Mucosa of stomach (tissue), 1 donor: ENCODE data around the gene GAS2L2.
A peak's percentile ranks its signal among the peaks of the same experiment; 100 is the strongest.
"Not testable (repeated sequence)": the region's sequence is repeated elsewhere in the genome, so short reads cannot be mapped to it uniquely, and the experiment has no call there.

Source experiments
- H3K27me3 ChIP-seq: one replicate; pipeline ENCODE4 v1.7.0; 2013; ENCODE audit warnings: mild to moderate bottlenecking, low read length; ENCODE audit not compliant: control insufficient read depth, insufficient read depth
- H3K36me3 ChIP-seq: one replicate; pipeline ENCODE4 v1.7.0; 2013; ENCODE audit warnings: low read length; ENCODE audit not compliant: control insufficient read depth, insufficient read depth
- H3K4me1 ChIP-seq: one replicate; pipeline ENCODE4 v1.7.0; 2013; ENCODE audit warnings: mild to moderate bottlenecking, low read length; ENCODE audit not compliant: control insufficient read depth, insufficient read depth
- H3K4me3 ChIP-seq: one replicate; pipeline ENCODE4 v1.7.0; 2013; ENCODE audit warnings: low read length
- H3K9ac ChIP-seq: one replicate; pipeline ENCODE4 v1.7.0; 2013; ENCODE audit warnings: mild to moderate bottlenecking, low read length, moderate library complexity
- H3K9me3 ChIP-seq: one replicate; pipeline ENCODE4 v1.7.0; 2013; ENCODE audit warnings: mild to moderate bottlenecking, low read length, moderate library complexity; ENCODE audit not compliant: control insufficient read depth
- donor health status: Pancreatic carcinoma.

Gene GAS2L2

DNA sequence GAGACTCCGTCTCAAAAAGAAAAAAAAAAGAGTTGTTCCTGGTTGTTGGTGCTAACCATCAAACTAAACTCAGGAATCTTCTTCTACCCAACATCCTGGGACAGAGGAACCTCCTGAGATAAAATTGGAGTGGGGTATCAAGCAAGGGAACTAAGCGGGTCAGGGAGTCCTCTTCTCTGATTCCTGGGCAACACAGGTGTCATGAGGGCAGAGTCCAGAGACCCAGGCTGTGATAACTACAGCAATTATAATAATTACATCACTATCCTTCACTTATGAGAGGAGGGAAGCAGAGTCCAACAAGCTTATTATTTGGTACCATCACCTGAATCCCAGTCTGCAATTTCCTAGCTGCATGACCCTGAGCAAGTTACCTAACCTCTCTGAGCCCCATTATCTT lies 15.8 kb upstream of the GAS2L2 start:
- Histone ChIP-seq H3K4me1 (peaks cover 20% of the 10 kb centered on the region), H3K9ac (no peak overlapping the region), H3K4me3 (no peak overlapping the region), H3K27me3 (no peaks in the 10 kb centered on the region), H3K36me3 (no peaks in the 10 kb centered on the region), H3K9me3 (no peaks in the 10 kb centered on the region)

DNA sequence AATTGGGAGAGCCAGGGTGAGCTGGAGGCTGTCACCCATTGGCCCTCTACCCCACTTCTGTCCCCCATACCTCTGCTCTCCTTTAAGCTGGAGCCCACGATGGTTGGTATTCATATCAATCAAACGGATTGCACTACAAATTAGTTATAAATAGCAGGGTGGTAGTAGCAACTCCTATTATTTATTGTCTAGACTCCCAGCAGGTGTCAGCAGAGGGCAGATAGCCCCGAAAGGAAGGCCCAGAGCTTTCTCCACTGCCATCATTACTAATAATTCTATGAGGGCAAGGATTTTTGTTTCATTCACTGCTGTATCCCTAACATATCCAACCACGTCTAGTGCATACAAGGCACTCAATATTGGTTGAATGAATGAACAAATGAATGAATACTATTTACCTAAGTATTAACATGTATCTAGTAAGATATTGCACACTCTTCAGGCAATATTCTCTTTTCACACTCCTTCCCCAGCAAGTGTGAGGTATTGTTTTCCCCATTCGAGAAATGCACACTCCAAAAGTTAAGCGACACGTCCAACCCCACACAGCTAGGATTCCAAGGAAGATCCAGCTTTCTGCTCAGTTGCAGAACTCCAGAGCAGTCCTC lies 14.0 kb upstream of the GAS2L2 start:
- Histone ChIP-seq H3K4me1 (peaks cover 19% of the 10 kb centered on the region), H3K36me3 (no peaks in the 10 kb centered on the region), H3K9ac (no peak overlapping the region), H3K4me3 (no peak overlapping the region), H3K9me3 (no peaks in the 10 kb centered on the region), H3K27me3 (no peaks in the 10 kb centered on the region)

DNA sequence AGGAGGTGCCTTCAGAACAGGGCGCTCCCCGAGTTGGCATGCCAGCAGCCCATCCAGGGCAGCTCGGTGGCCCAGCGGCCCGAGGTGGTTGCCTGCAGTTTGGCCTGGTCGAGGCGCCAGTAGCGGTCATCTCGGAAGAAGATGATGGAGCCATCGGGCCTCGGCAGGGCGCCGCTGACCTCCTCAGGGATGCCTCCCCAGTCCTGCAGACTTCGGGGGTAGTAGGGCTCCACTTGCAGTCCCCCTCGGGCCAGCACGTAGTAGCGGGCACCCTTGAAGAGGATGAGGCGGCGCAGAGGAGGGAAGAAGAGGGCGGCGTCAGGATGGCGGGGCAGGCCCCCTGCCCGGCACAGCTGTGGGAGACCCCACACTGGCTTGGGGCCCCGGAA lies 13.4 kb upstream of the GAS2L2 start:
- Histone ChIP-seq H3K36me3 (no peaks in the 10 kb centered on the region), H3K9ac (no peak overlapping the region), H3K27me3 (no peaks in the 10 kb centered on the region), H3K4me1 (peaks cover 19% of the 10 kb centered on the region), H3K9me3 (no peaks in the 10 kb centered on the region), H3K4me3 (no peak overlapping the region)

DNA sequence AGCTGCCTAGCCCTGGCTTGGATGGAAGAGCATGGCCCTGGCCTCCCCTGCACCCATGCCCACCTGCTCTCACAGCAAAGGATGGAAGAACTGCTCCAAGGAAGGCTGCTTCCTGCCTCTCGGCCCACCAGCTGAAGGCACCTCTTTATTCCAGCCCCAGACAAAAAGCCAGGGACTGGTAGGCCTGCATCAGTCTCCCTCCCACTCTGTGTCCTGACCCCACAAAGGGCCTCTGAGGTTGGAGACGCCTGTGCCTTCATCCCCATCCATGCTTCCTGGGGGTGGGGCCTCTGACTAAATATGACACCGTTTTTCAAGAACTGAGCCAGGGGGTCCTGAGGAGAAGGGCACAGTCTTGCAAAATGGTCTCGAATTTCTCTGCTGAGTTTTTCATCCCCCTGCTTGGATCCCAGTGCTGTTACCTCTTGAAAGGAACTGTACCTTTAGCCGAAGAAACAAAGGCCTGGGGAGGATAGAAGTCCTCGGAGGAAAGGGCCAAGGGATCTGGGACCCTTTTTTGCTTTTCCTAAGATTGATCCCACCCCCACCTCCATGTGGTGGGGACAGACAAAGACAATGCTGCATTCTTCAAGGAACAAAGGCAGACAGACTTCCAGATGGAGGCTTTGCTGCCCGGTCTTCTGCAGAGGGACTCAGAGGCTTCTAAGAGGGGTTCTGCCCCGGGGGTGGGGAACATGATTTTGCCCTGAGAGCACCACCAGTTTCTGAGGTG lies 12.9 kb upstream of the GAS2L2 start:
- H3K9ac ChIP-seq: no peak overlapping the region
- peaks cover 19% of the 10 kb centered on the region for H3K4me1 ChIP-seq
- H3K9me3 ChIP-seq: no peaks in the 10 kb centered on the region
- no peaks in the 10 kb centered on the region for H3K27me3 ChIP-seq
- H3K4me3 ChIP-seq: no peak overlapping the region
- H3K36me3 ChIP-seq: no peaks in the 10 kb centered on the region

DNA sequence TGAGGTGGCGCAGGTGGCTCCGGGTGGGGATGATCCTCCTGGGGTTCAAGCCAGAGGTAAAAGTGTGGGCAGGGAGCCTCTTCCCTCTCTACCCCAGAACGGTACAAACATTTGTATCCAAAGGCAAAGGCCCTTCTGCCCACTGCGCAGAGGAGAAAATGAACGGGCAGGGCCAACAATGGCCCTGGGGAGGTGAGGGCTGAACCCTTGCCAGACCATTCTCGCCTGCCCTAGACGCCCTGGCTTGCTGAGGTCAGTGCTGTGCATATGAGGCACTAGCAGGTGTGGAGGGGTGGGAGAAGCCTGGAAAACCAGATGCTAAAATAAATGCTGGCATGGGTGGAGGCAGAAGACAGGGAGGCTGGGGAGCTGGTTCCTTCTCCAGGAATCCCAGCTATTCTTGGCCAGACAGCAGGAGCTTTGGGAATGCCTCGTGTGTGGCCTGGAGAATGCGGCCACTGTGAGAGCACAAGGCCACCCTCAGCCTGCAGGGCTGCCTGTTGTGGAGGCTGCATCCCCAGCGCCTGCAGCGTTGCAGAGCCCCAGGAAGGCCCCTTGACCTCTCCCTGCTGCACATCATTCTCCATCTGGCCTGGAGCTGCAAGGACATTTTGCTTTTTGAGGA lies 12.2 kb upstream of the GAS2L2 start:
- peaks cover 19% of the 10 kb centered on the region for H3K4me1 ChIP-seq
- no peaks in the 10 kb centered on the region for H3K9me3 ChIP-seq
- no peaks in the 10 kb centered on the region for H3K27me3 ChIP-seq
- H3K4me3 ChIP-seq: no peak overlapping the region
- H3K36me3 ChIP-seq: no peaks in the 10 kb centered on the region
- H3K9ac ChIP-seq: peak overlapping the region; percentile 43

DNA sequence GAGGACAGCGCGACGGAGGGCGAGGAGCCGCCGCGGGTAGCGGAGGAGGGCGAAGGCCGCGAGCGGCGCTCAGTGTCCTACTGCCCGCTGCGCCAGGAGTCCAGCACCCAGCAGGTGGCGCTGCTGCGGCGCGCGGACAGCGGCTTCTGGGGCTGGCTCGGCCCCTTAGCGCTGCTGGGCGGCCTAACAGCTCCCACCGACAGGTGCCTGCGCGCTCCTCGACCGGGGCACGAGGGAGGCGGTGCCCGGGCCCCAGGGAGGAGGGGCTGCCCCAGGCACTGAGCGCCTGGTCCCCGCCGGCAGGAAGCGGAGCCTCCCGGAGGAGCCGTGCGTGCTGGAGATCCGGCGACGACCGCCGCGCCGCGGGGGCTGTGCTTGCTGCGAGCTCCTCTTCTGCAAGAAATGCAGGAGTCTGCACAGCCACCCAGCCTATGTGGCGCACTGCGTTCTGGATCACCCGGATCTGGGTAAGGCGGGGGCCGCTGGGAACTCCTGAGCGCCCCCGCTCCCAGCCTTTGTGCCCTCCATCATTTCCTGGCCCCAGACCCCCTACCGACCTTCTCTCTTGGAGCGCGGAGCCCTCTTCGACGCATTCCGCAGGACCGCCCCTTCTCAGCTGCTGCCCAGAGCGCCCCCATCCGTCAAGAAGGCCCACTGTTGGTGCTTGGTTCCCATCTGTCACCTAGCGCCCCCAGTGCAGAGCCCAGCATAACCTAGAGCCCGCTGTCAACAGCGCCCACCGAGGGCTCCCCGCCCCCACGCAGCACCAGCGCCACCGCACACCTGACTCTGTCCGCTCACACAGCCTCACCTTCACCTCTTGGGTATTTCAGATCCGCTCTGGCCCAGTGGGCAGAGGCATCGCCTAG lies 11.3 kb upstream of the GAS2L2 start:
- Histone ChIP-seq H3K9me3 (no peaks in the 10 kb centered on the region), H3K4me3 (peak overlapping the region; percentile 50), H3K27me3 (no peaks in the 10 kb centered on the region), H3K9ac (peak overlapping the region; percentile 43), H3K36me3 (no peaks in the 10 kb centered on the region), H3K4me1 (peaks cover 19% of the 10 kb centered on the region)

DNA sequence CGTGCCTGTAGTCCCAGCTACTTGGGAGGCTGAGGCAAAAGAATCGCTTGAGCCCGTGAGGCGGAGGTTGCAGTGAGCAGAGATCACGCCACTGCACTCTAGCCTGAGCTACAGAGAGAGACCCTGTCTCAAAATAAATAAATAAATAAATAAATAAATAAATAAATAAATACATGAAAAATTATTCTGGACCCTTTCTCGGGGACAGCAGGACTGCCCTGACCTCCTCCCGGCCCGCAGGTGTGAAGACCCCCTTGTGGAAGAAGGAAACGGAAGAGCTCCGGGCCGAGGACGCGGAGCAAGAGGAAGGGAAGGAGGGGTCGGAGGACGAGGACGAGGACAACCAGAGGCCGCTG lies 10.7 kb upstream of the GAS2L2 start:
- no peaks in the 10 kb centered on the region for H3K27me3 ChIP-seq
- no peaks in the 10 kb centered on the region for H3K9me3 ChIP-seq
- H3K4me3 ChIP-seq: no peak overlapping the region
- H3K36me3 ChIP-seq: no peaks in the 10 kb centered on the region
- H3K4me1 ChIP-seq: peaks cover 16% of the 10 kb centered on the region
- peak overlapping the region; percentile 34 for H3K9ac ChIP-seq

DNA sequence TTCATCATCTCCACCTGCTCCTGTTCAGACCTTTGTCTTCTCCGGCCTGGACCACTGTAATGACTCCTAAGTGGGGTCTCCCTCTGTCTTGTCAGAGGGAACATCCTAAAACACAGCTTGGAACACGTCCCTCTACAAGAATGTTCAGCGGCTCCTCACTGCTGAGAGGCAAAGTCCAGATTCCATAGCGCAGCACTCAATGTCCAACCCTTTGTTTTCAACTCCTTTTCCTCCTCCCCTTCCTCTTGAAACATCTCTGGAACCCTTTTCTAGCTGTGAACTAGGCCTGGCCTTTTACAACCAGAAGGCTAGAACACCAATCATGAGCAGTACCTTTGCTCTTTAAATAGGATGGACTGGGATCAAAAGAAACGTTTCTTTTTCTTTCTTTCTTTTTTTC lies 8.6 kb upstream of the GAS2L2 start:
- peaks cover 16% of the 10 kb centered on the region for H3K4me1 ChIP-seq
- H3K36me3 ChIP-seq: no peaks in the 10 kb centered on the region
- H3K9me3 ChIP-seq: no peaks in the 10 kb centered on the region
- no peaks in the 10 kb centered on the region for H3K27me3 ChIP-seq
- no peak overlapping the region for H3K9ac ChIP-seq
- no peak overlapping the region for H3K4me3 ChIP-seq

DNA sequence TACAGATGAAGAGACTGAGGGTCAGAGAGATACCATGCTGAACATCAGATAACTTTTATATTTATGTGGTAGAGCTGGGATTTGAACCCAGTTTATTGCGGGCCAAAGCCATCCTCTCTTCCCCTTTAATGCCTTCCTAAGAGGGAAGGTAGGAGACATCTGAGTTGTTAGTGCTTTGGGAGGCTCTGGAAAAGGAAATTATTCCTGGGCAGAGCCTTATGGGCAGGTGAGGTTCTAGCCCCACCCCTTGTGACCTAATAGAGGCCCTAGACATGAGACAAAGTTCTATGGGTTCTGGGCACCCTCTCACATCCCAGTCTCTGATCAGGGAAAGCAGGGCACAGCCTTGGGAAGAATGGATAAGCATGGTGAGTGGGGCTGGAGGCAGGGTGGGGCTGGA lies 7.5 kb upstream of the GAS2L2 start, which contains the start of gene C17orf50:
C17orf50 (plus strand) TSS at position 301 of the 400 bp plus-strand sequence; CDS start at position 356, 55 bp downstream.
- Histone ChIP-seq H3K9me3 (no peaks in the 10 kb centered on the region), H3K36me3 (no peaks in the 10 kb centered on the region), H3K9ac (no peak within 1 kb of the TSS), H3K4me1 (peaks cover 16% of the 10 kb centered on the region), H3K4me3 (no peak within 1 kb of the TSS), H3K27me3 (no peaks in the 10 kb centered on the region)

DNA sequence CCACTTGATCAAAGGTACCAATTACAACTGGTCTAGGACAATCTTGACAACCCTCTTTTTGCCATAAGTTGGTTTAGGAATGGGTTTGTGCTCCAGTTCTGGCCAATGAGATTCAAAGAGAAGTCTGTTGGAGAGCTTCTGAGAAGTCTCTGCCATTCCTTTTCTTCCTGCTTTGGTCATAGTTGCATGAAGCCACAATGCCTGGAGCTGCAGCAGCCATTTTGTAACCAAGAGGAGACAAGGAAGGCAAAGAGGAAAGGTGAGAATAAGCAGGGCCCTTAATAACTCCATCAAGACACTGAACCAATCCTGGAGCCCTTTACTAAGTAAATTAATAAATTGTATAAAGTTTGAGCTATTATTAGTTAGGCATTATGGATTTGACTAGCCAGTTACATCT lies 4.2 kb upstream of the GAS2L2 start:
- Histone ChIP-seq H3K4me3 (no peak overlapping the region), H3K4me1 (peaks cover 7% of the 10 kb centered on the region), H3K27me3 (peaks cover 11% of the 10 kb centered on the region), H3K9me3 (no peaks in the 10 kb centered on the region), H3K36me3 (no peaks in the 10 kb centered on the region), H3K9ac (no peak overlapping the region)

DNA sequence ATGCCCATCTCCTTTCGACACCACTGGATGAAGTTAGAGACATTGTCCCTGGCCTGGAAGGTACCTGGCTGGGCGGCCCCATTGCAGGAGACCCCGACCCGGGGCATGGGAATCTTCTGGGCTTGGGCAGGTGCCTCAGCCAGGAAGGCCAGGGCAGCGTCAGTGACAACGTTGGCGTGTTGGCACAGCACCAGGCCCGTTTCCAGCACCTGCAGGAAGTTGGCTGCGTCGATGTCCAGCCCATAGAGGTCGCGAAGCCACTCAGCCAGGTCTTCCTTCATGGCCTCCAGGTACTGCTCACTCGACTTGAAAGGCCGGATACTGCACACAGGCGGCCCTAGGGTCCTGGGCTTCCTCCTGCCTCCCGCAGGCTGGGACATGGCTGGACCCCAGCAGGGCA lies 568 bp downstream of the GAS2L2 start:
- Histone ChIP-seq H3K27me3 (peaks cover 36% of the 10 kb centered on the region), H3K4me1 (peaks cover 36% of the 10 kb centered on the region), H3K9me3 (no peaks in the 10 kb centered on the region), H3K9ac (no peak overlapping the region), H3K36me3 (no peaks in the 10 kb centered on the region), H3K4me3 (no peak overlapping the region)

DNA sequence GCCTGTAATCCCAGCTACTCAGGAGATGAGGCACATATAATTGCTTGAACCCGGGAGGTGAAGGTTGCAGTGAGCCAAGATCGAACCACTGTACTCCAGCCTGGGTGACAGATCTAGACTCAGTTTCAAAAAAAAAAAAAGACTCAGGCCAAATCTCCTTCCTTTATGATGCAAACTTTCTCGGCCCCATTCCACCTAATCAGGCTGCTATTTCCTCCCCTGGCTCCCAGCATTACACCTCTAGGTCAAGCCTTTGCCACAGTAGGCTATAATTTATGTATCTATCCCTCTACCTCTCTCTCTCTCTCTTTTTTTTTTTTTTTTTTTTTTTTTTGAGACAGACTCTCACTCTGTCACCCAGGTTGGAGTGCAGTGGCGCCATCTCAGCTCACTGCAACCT lies 1.5 kb downstream of the GAS2L2 start:
- H3K9ac ChIP-seq: not testable (repeated sequence)
- peaks cover 38% of the 10 kb centered on the region for H3K27me3 ChIP-seq

More for the DNA sequence above, 1.5 kb downstream of the GAS2L2 start:
- not testable (repeated sequence) for H3K4me3 ChIP-seq, H3K36me3 ChIP-seq, H3K9me3 ChIP-seq
- H3K4me1 ChIP-seq: peaks cover 39% of the 10 kb centered on the region
